22Rv1 (cell line): ENCODE measurements around the gene IFT25.

ENCODE experiments used
- ZFX ChIP-seq: fragments of 450-650 bp; IDR thresholded peaks from 2 replicates; pipeline ENCODE4 v1.6.1; 2017; ENCODE audit warnings: antibody characterized with exemption, borderline replicate concordance
- TF ChIP-seq, protein P1 (sequence below): fragments of 450-650 bp; IDR thresholded peaks from 2 replicates; pipeline ENCODE4 v1.5.1; 2017; ENCODE audit warnings: mild to moderate bottlenecking

DNA sequence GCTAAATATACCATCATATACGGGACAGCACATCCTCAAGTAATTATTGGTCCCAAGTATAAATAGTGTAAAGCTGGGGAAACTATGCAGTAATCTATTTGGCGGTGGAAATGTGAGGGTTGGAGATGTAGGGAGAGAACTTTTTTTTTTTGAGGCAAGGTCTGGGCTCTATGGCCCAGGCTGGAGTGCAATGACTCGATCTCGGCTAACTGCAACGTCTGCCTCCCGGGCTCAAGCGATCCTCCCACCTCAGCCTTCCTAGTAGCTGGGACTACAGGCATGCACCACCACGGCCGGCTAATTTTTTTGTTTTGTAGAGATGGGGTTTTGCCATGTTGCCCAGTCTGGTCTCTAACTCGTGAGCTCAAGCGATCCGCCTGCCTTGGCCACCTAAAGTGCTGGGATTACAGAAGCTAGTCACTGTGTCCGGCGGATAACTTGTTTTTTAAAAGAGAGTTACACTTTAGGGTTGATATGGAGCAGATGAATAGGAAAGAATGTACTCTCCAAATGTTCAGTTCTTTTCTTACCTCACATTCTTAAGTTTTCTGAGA is 1.9 kb downstream of the IFT25 start:
- TF ChIP-seq, protein P1, sequence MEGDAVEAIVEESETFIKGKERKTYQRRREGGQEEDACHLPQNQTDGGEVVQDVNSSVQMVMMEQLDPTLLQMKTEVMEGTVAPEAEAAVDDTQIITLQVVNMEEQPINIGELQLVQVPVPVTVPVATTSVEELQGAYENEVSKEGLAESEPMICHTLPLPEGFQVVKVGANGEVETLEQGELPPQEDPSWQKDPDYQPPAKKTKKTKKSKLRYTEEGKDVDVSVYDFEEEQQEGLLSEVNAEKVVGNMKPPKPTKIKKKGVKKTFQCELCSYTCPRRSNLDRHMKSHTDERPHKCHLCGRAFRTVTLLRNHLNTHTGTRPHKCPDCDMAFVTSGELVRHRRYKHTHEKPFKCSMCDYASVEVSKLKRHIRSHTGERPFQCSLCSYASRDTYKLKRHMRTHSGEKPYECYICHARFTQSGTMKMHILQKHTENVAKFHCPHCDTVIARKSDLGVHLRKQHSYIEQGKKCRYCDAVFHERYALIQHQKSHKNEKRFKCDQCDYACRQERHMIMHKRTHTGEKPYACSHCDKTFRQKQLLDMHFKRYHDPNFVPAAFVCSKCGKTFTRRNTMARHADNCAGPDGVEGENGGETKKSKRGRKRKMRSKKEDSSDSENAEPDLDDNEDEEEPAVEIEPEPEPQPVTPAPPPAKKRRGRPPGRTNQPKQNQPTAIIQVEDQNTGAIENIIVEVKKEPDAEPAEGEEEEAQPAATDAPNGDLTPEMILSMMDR: no peak
- no peak for TF ChIP-seq ZFX
